Chondrocyte (in vitro differentiated cells): Measurements from ENCODE around the gene GLRA3. TPM values are rescaled to one million over a fixed set of nuclear protein-coding genes. Genes with fewer than 3 reads are reported as not detected.

ENCODE experiments used
- DNase-seq: peaks from one replicate; pipeline ENCODE4 v3.0.0; 2021; ENCODE audit warnings: mixed read lengths, low spot score
- H3K27ac Mint-ChIP-seq: one replicate; pipeline ENCODE4 v1.8.0; 2021; ENCODE audit warnings: mild to moderate bottlenecking, moderate library complexity, mixed read lengths; ENCODE audit not compliant: unreplicated experiment
- H3K27me3 Mint-ChIP-seq: 2 replicates; pipeline ENCODE4 v1.8.0; 2021; ENCODE audit warnings: low read depth, mixed read lengths
- H3K36me3 Mint-ChIP-seq: 2 replicates; pipeline ENCODE4 v1.8.0; 2021; ENCODE audit warnings: low read depth, mixed read lengths
- H3K4me1 Mint-ChIP-seq: 2 replicates; pipeline ENCODE4 v1.8.0; 2021; ENCODE audit warnings: low read depth, mild to moderate bottlenecking, mixed read lengths
- H3K4me3 Mint-ChIP-seq: one replicate; pipeline ENCODE4 v1.8.0; 2021; ENCODE audit warnings: mild to moderate bottlenecking, moderate library complexity, mixed read lengths; ENCODE audit not compliant: unreplicated experiment
- H3K9me3 Mint-ChIP-seq: 2 replicates; pipeline ENCODE4 v1.8.0; 2021; ENCODE audit warnings: low read depth, mixed read lengths
- total RNA-seq: library from RNA; stranded (reverse); gene quantifications from 3 replicates; pipeline ENCODE4 v1.2.1, GENCODE V29; 2021
- TF ChIP-seq, protein P1 (sequence below): fragments of 200-600 bp; sonication (generic); IDR thresholded peaks from 2 replicates; pipeline ENCODE4 v1.5.0; 2021; ENCODE audit warnings: antibody characterized with exemption, mild to moderate bottlenecking, moderate library complexity

Gene GLRA3
- total RNA-seq, 1 donor from 2014 or later = not detected

DNA sequence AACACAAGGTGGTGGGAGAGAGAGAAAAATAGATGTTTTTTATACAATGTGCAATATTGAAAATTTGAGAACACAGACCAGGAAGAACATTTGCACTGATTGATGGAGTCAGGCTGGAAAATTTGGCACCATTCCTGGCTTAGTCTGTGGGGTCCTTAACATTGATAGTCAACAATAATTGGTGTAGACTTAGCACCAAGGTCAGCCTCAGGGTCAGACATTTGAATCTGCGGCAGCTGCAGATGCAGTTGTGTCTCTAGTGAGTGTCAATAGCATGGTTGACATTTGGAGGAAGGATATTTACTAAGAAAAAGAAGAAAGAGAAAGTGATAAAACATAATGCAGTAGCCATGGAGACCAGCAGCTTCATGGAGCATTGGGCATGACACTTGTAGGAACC is 31.5 kb upstream of the GLRA3 start:
- Mint-ChIP-seq H3K36me3 (no peaks in the 10 kb centered on the region), H3K9me3 (peaks cover 6% of the 10 kb centered on the region), H3K27ac (no peak overlapping the region), H3K4me3 (no peak overlapping the region), H3K27me3 (no peaks in the 10 kb centered on the region), H3K4me1 (no peaks in the 10 kb centered on the region)
- TF ChIP-seq, protein P1, sequence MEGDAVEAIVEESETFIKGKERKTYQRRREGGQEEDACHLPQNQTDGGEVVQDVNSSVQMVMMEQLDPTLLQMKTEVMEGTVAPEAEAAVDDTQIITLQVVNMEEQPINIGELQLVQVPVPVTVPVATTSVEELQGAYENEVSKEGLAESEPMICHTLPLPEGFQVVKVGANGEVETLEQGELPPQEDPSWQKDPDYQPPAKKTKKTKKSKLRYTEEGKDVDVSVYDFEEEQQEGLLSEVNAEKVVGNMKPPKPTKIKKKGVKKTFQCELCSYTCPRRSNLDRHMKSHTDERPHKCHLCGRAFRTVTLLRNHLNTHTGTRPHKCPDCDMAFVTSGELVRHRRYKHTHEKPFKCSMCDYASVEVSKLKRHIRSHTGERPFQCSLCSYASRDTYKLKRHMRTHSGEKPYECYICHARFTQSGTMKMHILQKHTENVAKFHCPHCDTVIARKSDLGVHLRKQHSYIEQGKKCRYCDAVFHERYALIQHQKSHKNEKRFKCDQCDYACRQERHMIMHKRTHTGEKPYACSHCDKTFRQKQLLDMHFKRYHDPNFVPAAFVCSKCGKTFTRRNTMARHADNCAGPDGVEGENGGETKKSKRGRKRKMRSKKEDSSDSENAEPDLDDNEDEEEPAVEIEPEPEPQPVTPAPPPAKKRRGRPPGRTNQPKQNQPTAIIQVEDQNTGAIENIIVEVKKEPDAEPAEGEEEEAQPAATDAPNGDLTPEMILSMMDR = no peak
- no peak for DNase-seq

DNA sequence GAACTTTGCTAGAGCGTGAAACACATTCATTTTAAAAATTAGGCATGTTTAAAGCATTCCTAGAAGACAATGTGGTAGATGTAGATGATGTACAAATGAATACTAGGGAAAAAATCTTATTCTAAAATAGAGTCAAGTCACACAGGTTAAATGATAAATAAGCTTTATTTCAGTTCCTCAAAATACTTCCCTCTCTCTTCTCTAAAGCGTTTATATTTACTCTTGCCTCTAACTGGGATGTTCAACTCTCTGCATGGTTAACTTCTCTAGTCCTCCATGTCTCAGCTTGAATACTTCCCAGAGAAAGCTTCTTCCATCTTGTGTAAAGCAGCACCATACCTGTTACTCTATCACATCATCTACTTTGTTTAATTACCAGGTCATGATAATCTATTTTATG is 30.9 kb upstream of the GLRA3 start:
- H3K4me1 Mint-ChIP-seq = no peaks in the 10 kb centered on the region
- no peak for DNase-seq
- H3K27ac Mint-ChIP-seq = no peak overlapping the region
- H3K27me3 Mint-ChIP-seq = no peaks in the 10 kb centered on the region
- H3K4me3 Mint-ChIP-seq = no peak overlapping the region
- H3K36me3 Mint-ChIP-seq = no peaks in the 10 kb centered on the region
- TF ChIP-seq, protein P1 = no peak
- peaks cover 6% of the 10 kb centered on the region for H3K9me3 Mint-ChIP-seq

DNA sequence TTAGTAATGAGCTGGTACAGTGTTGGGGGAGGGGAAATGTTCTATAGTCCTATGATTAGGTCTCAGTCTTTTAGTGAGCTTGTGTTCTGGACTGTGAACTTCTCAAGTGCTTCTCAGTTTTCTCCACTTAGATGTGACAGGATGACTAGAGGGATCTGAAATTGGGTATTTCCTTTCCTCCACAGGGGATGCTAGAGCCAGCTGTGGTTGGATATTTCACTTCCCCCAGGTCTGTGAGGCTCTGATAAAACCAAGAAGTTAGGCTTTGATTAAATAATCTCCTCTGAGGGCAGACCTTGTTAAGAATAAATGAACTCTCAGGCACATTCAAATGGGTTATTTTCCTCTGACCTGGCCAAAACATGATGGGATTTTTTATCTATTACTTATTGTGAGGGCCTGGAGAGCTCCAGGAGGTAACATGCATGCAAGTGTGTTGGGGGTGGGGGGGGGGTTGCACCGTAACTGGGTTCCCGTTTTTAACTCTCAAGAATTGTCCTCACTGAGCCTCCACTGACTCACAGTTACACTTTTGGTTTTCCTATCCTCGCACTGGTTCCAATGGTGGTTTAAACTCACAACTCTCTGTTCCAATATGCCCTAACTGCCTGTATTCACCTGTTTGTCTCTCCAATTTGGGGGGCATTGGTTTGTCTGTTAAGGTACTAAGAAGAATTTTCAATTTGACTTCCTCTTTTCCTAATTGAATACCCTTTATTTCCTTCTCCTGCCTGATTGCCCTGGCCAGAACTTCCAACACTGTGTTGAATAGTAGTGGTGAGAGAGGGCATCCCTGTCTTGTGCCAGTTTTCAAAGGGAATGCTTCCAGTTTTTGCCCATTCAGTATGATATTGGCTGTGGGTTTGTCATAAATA is 28.1 kb upstream of the GLRA3 start:
- no peaks in the 10 kb centered on the region for H3K36me3 Mint-ChIP-seq

DNA sequence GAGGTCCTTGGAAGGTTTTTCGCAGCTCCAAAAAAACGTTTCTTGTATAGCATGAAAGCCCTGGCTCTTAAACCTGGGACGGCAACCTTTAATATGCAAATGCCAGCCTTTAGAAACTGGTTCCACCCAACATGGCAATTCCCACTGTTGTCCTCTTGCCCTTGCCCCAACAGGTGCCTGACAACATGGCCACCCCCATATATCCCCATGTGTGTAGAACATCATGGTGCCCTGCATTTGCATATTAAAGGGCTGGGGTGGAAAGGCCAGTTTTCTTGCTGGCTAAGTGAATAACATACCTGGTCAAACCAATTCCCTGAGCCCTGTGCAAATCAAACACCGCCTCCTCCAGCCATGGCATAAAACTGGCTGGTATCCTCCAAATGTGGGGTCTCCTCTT is 26.0 kb upstream of the GLRA3 start:
- Mint-ChIP-seq H3K9me3 (peaks cover 4% of the 10 kb centered on the region), H3K4me1 (no peaks in the 10 kb centered on the region), H3K27ac (no peak overlapping the region), H3K27me3 (peaks cover 6% of the 10 kb centered on the region), H3K36me3 (no peaks in the 10 kb centered on the region), H3K4me3 (no peak overlapping the region)
- TF ChIP-seq, protein P1 = no peak
- DNase-seq = no peak

More for the DNA sequence above, 28.1 kb upstream of the GLRA3 start:
- no peaks in the 10 kb centered on the region for H3K4me1 Mint-ChIP-seq
- no peak for DNase-seq
- TF ChIP-seq, protein P1 = no peak
- H3K27ac Mint-ChIP-seq = no peak overlapping the region
- peaks cover 6% of the 10 kb centered on the region for H3K9me3 Mint-ChIP-seq
- no peaks in the 10 kb centered on the region for H3K27me3 Mint-ChIP-seq
- H3K4me3 Mint-ChIP-seq = no peak overlapping the region

DNA sequence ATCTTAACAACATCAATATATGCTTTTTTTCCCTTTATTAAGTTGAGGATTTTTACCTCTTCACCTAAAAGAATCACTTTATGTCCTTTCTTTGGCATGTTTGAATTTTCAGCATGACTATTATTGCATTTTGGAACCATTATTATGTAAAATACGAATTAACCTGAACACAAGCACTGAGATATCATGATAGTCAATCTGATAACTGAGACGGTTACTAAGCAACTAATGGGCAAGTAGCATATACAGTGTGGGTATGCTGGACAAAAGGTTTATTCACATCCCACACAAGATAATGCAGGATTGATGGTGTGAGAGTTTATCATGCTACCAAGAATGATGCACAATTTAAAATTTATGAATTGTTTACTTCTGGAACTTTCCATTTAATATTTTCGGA is 24.6 kb upstream of the GLRA3 start:
- H3K36me3 Mint-ChIP-seq = no peaks in the 10 kb centered on the region
- TF ChIP-seq, protein P1 = no peak
- H3K27me3 Mint-ChIP-seq = peaks cover 10% of the 10 kb centered on the region
- DNase-seq = no peak
- no peaks in the 10 kb centered on the region for H3K4me1 Mint-ChIP-seq
- H3K9me3 Mint-ChIP-seq = peaks cover 3% of the 10 kb centered on the region
- H3K4me3 Mint-ChIP-seq = no peak overlapping the region
- H3K27ac Mint-ChIP-seq = no peak overlapping the region
